ENCODE data around the gene NIN.

DNA sequence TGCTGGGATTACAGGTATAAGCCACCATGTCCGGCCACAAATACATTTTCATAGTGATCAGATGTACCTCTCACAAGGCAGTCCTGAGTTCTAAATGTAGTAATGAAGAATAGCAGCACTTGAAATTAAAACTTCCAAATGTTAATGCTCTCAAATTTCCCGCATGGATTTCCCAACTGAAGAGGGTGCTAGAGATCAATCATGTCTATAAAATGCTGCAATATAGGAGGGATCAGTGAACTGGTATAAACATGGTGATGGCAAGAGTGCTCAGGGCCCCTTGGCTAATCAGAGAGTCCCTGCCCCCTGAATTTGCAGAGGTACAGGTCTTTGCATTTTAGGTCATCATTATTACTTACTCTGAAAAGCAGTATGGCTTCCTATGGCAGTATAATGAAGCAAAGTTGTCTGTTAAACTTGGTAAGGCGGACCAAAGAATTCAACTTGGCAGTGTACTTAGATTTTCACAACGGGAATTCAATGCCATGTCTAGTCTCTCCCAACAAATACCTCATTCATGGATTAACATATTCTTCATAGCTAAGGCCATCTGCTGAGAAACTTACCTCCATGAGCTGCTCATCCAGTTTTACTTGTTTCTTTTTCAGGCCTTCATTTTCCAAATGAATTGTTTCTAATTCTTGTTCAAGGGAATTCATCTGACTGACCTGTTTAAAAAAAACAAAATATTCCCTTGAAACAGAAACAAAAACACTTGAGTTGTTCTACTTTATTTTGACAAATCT is 95.8 kb downstream of the NIN start:
- TF ChIP-seq, protein P1, sequence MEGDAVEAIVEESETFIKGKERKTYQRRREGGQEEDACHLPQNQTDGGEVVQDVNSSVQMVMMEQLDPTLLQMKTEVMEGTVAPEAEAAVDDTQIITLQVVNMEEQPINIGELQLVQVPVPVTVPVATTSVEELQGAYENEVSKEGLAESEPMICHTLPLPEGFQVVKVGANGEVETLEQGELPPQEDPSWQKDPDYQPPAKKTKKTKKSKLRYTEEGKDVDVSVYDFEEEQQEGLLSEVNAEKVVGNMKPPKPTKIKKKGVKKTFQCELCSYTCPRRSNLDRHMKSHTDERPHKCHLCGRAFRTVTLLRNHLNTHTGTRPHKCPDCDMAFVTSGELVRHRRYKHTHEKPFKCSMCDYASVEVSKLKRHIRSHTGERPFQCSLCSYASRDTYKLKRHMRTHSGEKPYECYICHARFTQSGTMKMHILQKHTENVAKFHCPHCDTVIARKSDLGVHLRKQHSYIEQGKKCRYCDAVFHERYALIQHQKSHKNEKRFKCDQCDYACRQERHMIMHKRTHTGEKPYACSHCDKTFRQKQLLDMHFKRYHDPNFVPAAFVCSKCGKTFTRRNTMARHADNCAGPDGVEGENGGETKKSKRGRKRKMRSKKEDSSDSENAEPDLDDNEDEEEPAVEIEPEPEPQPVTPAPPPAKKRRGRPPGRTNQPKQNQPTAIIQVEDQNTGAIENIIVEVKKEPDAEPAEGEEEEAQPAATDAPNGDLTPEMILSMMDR (IDR thresholded peaks at IDR 0.05; ENCODE audit: borderline replicate concordance, extremely low read depth, low read length, poor library complexity, severe bottlenecking): no peak
- TF ChIP-seq EZH2 (IDR thresholded peaks at IDR 0.05; ENCODE audit: borderline replicate concordance, low read depth, low read length, severe bottlenecking): no peak

All from DND-41 (cell line).